SU-DHL-6 (cell line): ENCODE results near the gene SETD1B.

Experiments
- CTCF ChIP-seq: fragments of 200-600 bp; sonication (generic); IDR thresholded peaks from one replicate; pipeline ENCODE4 v1.5.1; 2017; ENCODE audit warnings: antibody characterized with exemption, mild to moderate bottlenecking, low read length, moderate library complexity; ENCODE audit not compliant: insufficient read depth, poor library complexity, severe bottlenecking
- EZH2phosphoT487 ChIP-seq: fragments of 200-600 bp; sonication (generic), shearing (Covaris generic); conservative IDR thresholded peaks from 2 replicates; pipeline ENCODE4 v1.6.1; 2018; ENCODE audit warnings: mild to moderate bottlenecking, antibody characterized with exemption, low read length, moderate library complexity, mixed read lengths

- TF ChIP-seq CTCF, result no peak
- TF ChIP-seq EZH2phosphoT487, result no peak
Measured at GRCh38 chr12:121778567-121779421, 25.0 kb upstream of the SETD1B start.
